ENCODE results near the gene SDC1.

DNA sequence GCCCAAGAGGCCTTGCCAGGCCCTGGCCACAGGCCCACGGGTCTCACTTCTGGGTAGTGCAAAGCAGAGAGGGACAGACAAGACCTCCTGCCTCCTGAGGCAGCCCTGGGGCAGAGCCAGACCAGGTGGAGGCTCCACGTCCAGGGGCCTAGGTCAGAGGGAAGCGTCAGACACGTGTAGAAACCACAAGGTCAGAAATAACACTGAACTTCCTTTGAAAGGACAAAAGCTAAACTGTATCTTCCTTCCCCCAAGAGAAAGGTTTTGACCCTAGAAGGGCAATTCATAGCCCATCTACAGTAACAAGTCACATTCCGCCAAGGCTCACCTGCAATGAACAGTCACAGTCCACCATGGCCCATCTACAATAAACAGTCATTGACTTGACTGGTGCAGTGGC is 17.9 kb downstream of the SDC1 start:
- TF ChIP-seq, protein P1, sequence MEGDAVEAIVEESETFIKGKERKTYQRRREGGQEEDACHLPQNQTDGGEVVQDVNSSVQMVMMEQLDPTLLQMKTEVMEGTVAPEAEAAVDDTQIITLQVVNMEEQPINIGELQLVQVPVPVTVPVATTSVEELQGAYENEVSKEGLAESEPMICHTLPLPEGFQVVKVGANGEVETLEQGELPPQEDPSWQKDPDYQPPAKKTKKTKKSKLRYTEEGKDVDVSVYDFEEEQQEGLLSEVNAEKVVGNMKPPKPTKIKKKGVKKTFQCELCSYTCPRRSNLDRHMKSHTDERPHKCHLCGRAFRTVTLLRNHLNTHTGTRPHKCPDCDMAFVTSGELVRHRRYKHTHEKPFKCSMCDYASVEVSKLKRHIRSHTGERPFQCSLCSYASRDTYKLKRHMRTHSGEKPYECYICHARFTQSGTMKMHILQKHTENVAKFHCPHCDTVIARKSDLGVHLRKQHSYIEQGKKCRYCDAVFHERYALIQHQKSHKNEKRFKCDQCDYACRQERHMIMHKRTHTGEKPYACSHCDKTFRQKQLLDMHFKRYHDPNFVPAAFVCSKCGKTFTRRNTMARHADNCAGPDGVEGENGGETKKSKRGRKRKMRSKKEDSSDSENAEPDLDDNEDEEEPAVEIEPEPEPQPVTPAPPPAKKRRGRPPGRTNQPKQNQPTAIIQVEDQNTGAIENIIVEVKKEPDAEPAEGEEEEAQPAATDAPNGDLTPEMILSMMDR (IDR thresholded peaks at IDR 0.05; ENCODE audit: poor library complexity), result no peak
- no peak for TF ChIP-seq EZH2 (IDR thresholded peaks at IDR 0.05; ENCODE audit: borderline replicate concordance)
- no peak for TF ChIP-seq EZH2phosphoT487 (IDR thresholded peaks at IDR 0.05; ENCODE audit: low read depth, severe bottlenecking, unreplicated experiment)
